ENCODE data around the gene FCRLA. TPM values are rescaled to one million over a fixed set of nuclear protein-coding genes. Genes with fewer than 3 reads are reported as not detected.

FCRLA gene
- total RNA-seq, 1 experiment from 2014 or later = 0.15 TPM

GRCh38 chr1:161681879-161682278 lies 25.1 kb upstream of the FCRLA start:
- no peaks in the 10 kb centered on the region for H3K4me1 ChIP-seq (ENCODE audit: control insufficient read depth, insufficient read depth, low read length)

GRCh38 chr1:161688946-161689345 lies 18.1 kb upstream of the FCRLA start:
- intact Hi-C loops (cut with micrococcal nuclease; ENCODE audit: unreplicated experiment) = no loop called here
- Histone ChIP-seq H3K4me1 (ENCODE audit: control insufficient read depth, insufficient read depth, low read length) (no peaks in the 10 kb centered on the region), H3K36me3 (ENCODE audit: control insufficient read depth, insufficient read depth, low read length) (no peaks in the 10 kb centered on the region), H3K27ac (ENCODE audit: low read length) (no peak overlapping the region), H3K4me3 (ENCODE audit: low read depth in 2 of 2, low read length in 2 of 2) (no peak overlapping the region), H3K27me3 (ENCODE audit: control insufficient read depth, insufficient read depth, low read length) (peaks cover 5% of the 10 kb centered on the region), H3K9me3 (ENCODE audit: control insufficient read depth, insufficient read depth, low read depth, low read length) (no peaks in the 10 kb centered on the region)
- TF ChIP-seq POLR2AphosphoS5 (IDR thresholded peaks at IDR 0.05; ENCODE audit: low read depth, low read length) = no peak
- CTCF ChIA-PET = no interaction called here
- no peak for ATAC-seq
- no peak for DNase-seq (ENCODE audit: low read depth, low spot score)
- POLR2A ChIA-PET = no interaction called here
- in situ Hi-C loops (cut with HindIII; ENCODE audit: low pct_unique_long_range_greater_than_20kb, low sequenced_read_pairs) = no loop called here
- BruUV-seq (replicated peaks) = no TSS peak

More at GRCh38 chr1:161681879-161682278, 25.1 kb upstream of the FCRLA start:
- Histone ChIP-seq H3K27ac (ENCODE audit: low read length) (no peak overlapping the region), H3K9me3 (ENCODE audit: control insufficient read depth, insufficient read depth, low read depth, low read length) (no peaks in the 10 kb centered on the region), H3K36me3 (ENCODE audit: control insufficient read depth, insufficient read depth, low read length) (no peaks in the 10 kb centered on the region), H3K27me3 (ENCODE audit: control insufficient read depth, insufficient read depth, low read length) (peaks cover 13% of the 10 kb centered on the region), H3K4me3 (ENCODE audit: low read depth in 2 of 2, low read length in 2 of 2) (no peak overlapping the region)
- in situ Hi-C loops (cut with HindIII; ENCODE audit: low pct_unique_long_range_greater_than_20kb, low sequenced_read_pairs) = no loop called here
- ATAC-seq (no peak), DNase-seq (ENCODE audit: low read depth, low spot score) (no peak)
- ChIA-PET CTCF (no interaction called here), POLR2A (no interaction called here)
- TF ChIP-seq CTCF (IDR thresholded peaks at IDR 0.05) = no peak
- TF ChIP-seq POLR2AphosphoS5 (IDR thresholded peaks at IDR 0.05; ENCODE audit: low read depth, low read length) = no peak
- no peak for TF ChIP-seq TCF7L2 (IDR thresholded peaks at IDR 0.05; ENCODE audit: low read depth, low read length)
- no peak for TF ChIP-seq SIN3A (IDR thresholded peaks at IDR 0.05; ENCODE audit: borderline replicate concordance, insufficient read depth, low read depth, low read length)
- TF ChIP-seq REST (IDR thresholded peaks at IDR 0.05; ENCODE audit: insufficient read depth in 1 of 2, low read depth in 2 of 2, low read length in 1 of 2) = no peak
- intact Hi-C loops (cut with micrococcal nuclease; ENCODE audit: unreplicated experiment) = no loop called here
- no TSS peak for BruUV-seq (replicated peaks)

- POLR2A ChIA-PET = no interaction called here
- no peaks in the 10 kb centered on the region for H3K36me3 ChIP-seq (ENCODE audit: control insufficient read depth, insufficient read depth, low read length)
- no peaks in the 10 kb centered on the region for H3K27me3 ChIP-seq (ENCODE audit: control insufficient read depth, insufficient read depth, low read length)
- no peak for DNase-seq (ENCODE audit: low read depth, low spot score)
- BruUV-seq (replicated peaks) = no TSS peak
- H3K9me3 ChIP-seq (ENCODE audit: control insufficient read depth, insufficient read depth, low read depth, low read length) = no peaks in the 10 kb centered on the region
- ATAC-seq = no peak
- in situ Hi-C loops (cut with HindIII; ENCODE audit: low pct_unique_long_range_greater_than_20kb, low sequenced_read_pairs) (no loop called here), intact Hi-C loops (cut with micrococcal nuclease; ENCODE audit: unreplicated experiment) (no loop called here)
- CTCF ChIA-PET = interaction anchor here (0.7 kb wide), 1 partner anchor 18 kb away, joined by 5 read pairs; no protein-coding TSS in a partner anchor
- no peaks in the 10 kb centered on the region for H3K4me1 ChIP-seq (ENCODE audit: control insufficient read depth, insufficient read depth, low read length)
- no peak overlapping the region for H3K4me3 ChIP-seq (ENCODE audit: low read depth in 2 of 2, low read length in 2 of 2)
- no peak for TF ChIP-seq SIN3A (IDR thresholded peaks at IDR 0.05; ENCODE audit: borderline replicate concordance, insufficient read depth, low read depth, low read length)
- no peak for TF ChIP-seq TCF7L2 (IDR thresholded peaks at IDR 0.05; ENCODE audit: low read depth, low read length)
- no peak for TF ChIP-seq CTCF (IDR thresholded peaks at IDR 0.05)
- no peak for TF ChIP-seq POLR2AphosphoS5 (IDR thresholded peaks at IDR 0.05; ENCODE audit: low read depth, low read length)
- no peak for TF ChIP-seq REST (IDR thresholded peaks at IDR 0.05; ENCODE audit: insufficient read depth in 1 of 2, low read depth in 2 of 2, low read length in 1 of 2)
- no peak overlapping the region for H3K27ac ChIP-seq (ENCODE audit: low read length)
Measured at GRCh38 chr1:161691846-161692245, 15.2 kb upstream of the FCRLA start.

Data from Panc1 (cell line).